GM12875 (cell line): ENCODE results near the gene PDCD11.

ENCODE experiments used
- H3K4me3 ChIP-seq: one replicate; pipeline ENCODE4 v1.5.1; 2011; ENCODE audit warnings: low read depth, low read length, control low read depth
- CTCF ChIP-seq: IDR thresholded peaks from 2 replicates; pipeline ENCODE4 v1.5.1; 2011; ENCODE audit warnings: low read depth, mild to moderate bottlenecking, control low read depth, inconsistent platforms, low read length, moderate library complexity, borderline replicate concordance; ENCODE audit not compliant: insufficient read depth

Gene PDCD11

GRCh38 chr10:103466734-103467133 is 70.3 kb downstream of the PDCD11 start:
- TF ChIP-seq CTCF, result no peak
- H3K4me3 ChIP-seq, result no peak overlapping the region

- no peak overlapping the region for H3K4me3 ChIP-seq
- TF ChIP-seq CTCF, result no peak
These were observed 71.0 kb downstream of the PDCD11 start for GRCh38 chr10:103467406-103467805.

- TF ChIP-seq CTCF, result no peak
- no peak overlapping the region for H3K4me3 ChIP-seq
These were observed 72.8 kb downstream of the PDCD11 start for GRCh38 chr10:103469201-103469600.

GRCh38 chr10:103470761-103471653 is 74.6 kb downstream of the PDCD11 start:
- no peak for TF ChIP-seq CTCF
- peak overlapping the region; percentile 32 for H3K4me3 ChIP-seq

GRCh38 chr10:103472005-103472404 is 75.6 kb downstream of the PDCD11 start:
- no peak for TF ChIP-seq CTCF
- H3K4me3 ChIP-seq, result peak overlapping the region; percentile 32

GRCh38 chr10:103473261-103473671 is 76.8 kb downstream of the PDCD11 start:
- TF ChIP-seq CTCF, result no peak
- no peak overlapping the region for H3K4me3 ChIP-seq

GRCh38 chr10:103474077-103474476 is 77.7 kb downstream of the PDCD11 start:
- TF ChIP-seq CTCF, result no peak
- no peak overlapping the region for H3K4me3 ChIP-seq
